ENCODE data around the gene ADPRHL1. TPM values are rescaled to one million over a fixed set of nuclear protein-coding genes. Genes with fewer than 3 reads are reported as not detected.

ADPRHL1 gene
- total and polyA plus RNA-seq, 2 donors (not counting 1 experiment from before 2014, with no cell fraction given): 0.28 to 1.3 TPM

- Histone ChIP-seq H3K27ac (ENCODE audit: low read length in 2 of 2) (no peak overlapping the region), H3K79me2 (ENCODE audit: control insufficient read depth, insufficient read depth, low read length) (peaks cover 56% of the 10 kb centered on the region), H3K4me3 (ENCODE audit: control extremely low read depth in 1 of 5, extremely low read depth in 1 of 5, insufficient read depth in 1 of 5, low read depth in 2 of 5, low read length in 4 of 5) (no peak overlapping the region), H3K4me1 (ENCODE audit: control insufficient read depth in 2 of 2, insufficient read depth in 2 of 2, low read length in 2 of 2) (no peaks in the 10 kb centered on the region), H4K20me1 (ENCODE audit: control insufficient read depth, insufficient read depth, low read length, poor library complexity, severe bottlenecking) (peaks cover 38% of the 10 kb centered on the region), H3K4me2 (replicated peaks; ENCODE audit: low read depth, low read length, poor library complexity, severe bottlenecking) (no peak overlapping the region), H3K9ac (ENCODE audit: low read length) (no peak overlapping the region), H3K36me3 (replicated peaks in 1 of 2; ENCODE audit: control extremely low read depth in 1 of 2, control insufficient read depth in 1 of 2, extremely low read depth in 1 of 2, insufficient read depth in 2 of 2, low read length in 1 of 2) (peaks cover 6 to 19% of the 10 kb centered on the region in 2 experiments), H3K9me3 (ENCODE audit: control extremely low read depth in 1 of 3, control insufficient read depth in 2 of 3, insufficient read depth in 1 of 3, low read length in 2 of 3) (no peaks in the 10 kb centered on the region), H2AFZ (ENCODE audit: insufficient read depth, low read depth, low read length, poor library complexity, severe bottlenecking) (no peak overlapping the region), H3K27me3 (replicated peaks in 1 of 4; ENCODE audit: control extremely low read depth in 1 of 4, control insufficient read depth in 3 of 4, insufficient read depth in 4 of 4, low read length in 3 of 4) (no peaks in the 10 kb centered on the region)
- H3K27me3 Mint-ChIP-seq: no peaks in the 10 kb centered on the region
- TF ChIP-seq EZH2 (IDR thresholded peaks at IDR 0.05; ENCODE audit: borderline replicate concordance, insufficient read depth, low read depth, low read length, poor library complexity, severe bottlenecking): no peak
- TF ChIP-seq, protein P1, sequence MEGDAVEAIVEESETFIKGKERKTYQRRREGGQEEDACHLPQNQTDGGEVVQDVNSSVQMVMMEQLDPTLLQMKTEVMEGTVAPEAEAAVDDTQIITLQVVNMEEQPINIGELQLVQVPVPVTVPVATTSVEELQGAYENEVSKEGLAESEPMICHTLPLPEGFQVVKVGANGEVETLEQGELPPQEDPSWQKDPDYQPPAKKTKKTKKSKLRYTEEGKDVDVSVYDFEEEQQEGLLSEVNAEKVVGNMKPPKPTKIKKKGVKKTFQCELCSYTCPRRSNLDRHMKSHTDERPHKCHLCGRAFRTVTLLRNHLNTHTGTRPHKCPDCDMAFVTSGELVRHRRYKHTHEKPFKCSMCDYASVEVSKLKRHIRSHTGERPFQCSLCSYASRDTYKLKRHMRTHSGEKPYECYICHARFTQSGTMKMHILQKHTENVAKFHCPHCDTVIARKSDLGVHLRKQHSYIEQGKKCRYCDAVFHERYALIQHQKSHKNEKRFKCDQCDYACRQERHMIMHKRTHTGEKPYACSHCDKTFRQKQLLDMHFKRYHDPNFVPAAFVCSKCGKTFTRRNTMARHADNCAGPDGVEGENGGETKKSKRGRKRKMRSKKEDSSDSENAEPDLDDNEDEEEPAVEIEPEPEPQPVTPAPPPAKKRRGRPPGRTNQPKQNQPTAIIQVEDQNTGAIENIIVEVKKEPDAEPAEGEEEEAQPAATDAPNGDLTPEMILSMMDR (IDR thresholded peaks at IDR 0.05): no peak
- peaks cover 10% of the 10 kb centered on the region for H3K4me1 Mint-ChIP-seq
- no peak overlapping the region for H3K27ac Mint-ChIP-seq
- intact Hi-C loops (cut with micrococcal nuclease): no loop called here
- ChIA-PET POLR2A (no interaction called here), CTCF (no interaction called here)
- ATAC-seq (ENCODE audit: low read depth): no peak
- no peak overlapping the region for H3K4me3 Mint-ChIP-seq
- H3K9me3 Mint-ChIP-seq (ENCODE audit: insufficient read depth): no peaks in the 10 kb centered on the region
- no peak for DNase-seq
- 97% methylated on average over 7 of the region's 7 CpGs for WGBS (ENCODE audit: insufficient coverage)
These were observed 29.8 kb upstream of the ADPRHL1 start for GRCh38 chr13:113483081-113483480.

DNA sequence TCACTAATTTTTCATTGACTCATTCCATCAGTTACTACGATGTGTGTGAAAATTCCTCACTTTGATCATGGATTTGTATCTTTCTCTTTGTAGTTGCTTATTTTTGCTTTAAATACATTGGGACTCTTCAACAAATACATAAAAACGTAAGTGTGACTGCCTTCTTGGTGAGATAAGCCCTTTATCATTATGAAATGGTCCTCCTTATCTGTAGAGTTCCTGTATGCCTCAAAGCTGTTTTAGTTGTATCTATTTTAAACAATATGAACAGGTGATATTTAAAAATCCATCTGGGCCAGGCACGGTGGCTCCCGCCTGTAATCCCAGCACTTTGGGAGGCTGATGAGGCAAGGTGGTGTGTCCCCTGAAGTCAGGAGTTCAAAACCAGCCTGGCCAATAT lies 25.9 kb upstream of the ADPRHL1 start:
- Mint-ChIP-seq H3K9me3 (ENCODE audit: insufficient read depth) (no peaks in the 10 kb centered on the region), H3K27ac (no peak overlapping the region), H3K4me1 (no peaks in the 10 kb centered on the region), H3K4me3 (no peak overlapping the region), H3K27me3 (no peaks in the 10 kb centered on the region)
- no peak for DNase-seq
- peaks cover 6 to 44% of the 10 kb centered on the region in 2 experiments for H3K36me3 ChIP-seq (replicated peaks in 1 of 2; ENCODE audit: control extremely low read depth in 1 of 2, control insufficient read depth in 1 of 2, extremely low read depth in 1 of 2, insufficient read depth in 2 of 2, low read length in 1 of 2)
- POLR2A ChIA-PET: no interaction called here
- CTCF ChIA-PET: no interaction called here
- 100% methylated on average over 1 of the region's 4 CpGs for WGBS (ENCODE audit: insufficient coverage)
- no peaks in the 10 kb centered on the region for H3K27me3 ChIP-seq (replicated peaks in 1 of 4; ENCODE audit: control extremely low read depth in 1 of 4, control insufficient read depth in 3 of 4, insufficient read depth in 4 of 4, low read length in 3 of 4)
- no peaks in the 10 kb centered on the region for H3K9me3 ChIP-seq (ENCODE audit: control extremely low read depth in 1 of 3, control insufficient read depth in 2 of 3, insufficient read depth in 1 of 3, low read length in 2 of 3)
- H3K4me1 ChIP-seq (ENCODE audit: control insufficient read depth in 2 of 2, insufficient read depth in 2 of 2, low read length in 2 of 2): no peaks in the 10 kb centered on the region
- no peak overlapping the region for H3K4me3 ChIP-seq (ENCODE audit: control extremely low read depth in 1 of 5, extremely low read depth in 1 of 5, insufficient read depth in 1 of 5, low read depth in 2 of 5, low read length in 4 of 5)
- H4K20me1 ChIP-seq (ENCODE audit: control insufficient read depth, insufficient read depth, low read length, poor library complexity, severe bottlenecking): peaks cover 14% of the 10 kb centered on the region
- H3K4me2 ChIP-seq (replicated peaks; ENCODE audit: low read depth, low read length, poor library complexity, severe bottlenecking): no peak overlapping the region
- H3K79me2 ChIP-seq (ENCODE audit: control insufficient read depth, insufficient read depth, low read length): peaks cover 20% of the 10 kb centered on the region
- no peak for TF ChIP-seq EZH2 (IDR thresholded peaks at IDR 0.05; ENCODE audit: borderline replicate concordance, insufficient read depth, low read depth, low read length, poor library complexity, severe bottlenecking)
- TF ChIP-seq, protein P1 (IDR thresholded peaks at IDR 0.05): no peak
- ATAC-seq (ENCODE audit: low read depth): no peak
- H3K27ac ChIP-seq (ENCODE audit: low read length in 2 of 2): no peak overlapping the region
- intact Hi-C loops (cut with micrococcal nuclease): no loop called here
- no peak overlapping the region for H2AFZ ChIP-seq (ENCODE audit: insufficient read depth, low read depth, low read length, poor library complexity, severe bottlenecking)
- H3K9ac ChIP-seq (ENCODE audit: low read length): no peak overlapping the region
